ENCODE results near the gene TNFRSF14.

DNA sequence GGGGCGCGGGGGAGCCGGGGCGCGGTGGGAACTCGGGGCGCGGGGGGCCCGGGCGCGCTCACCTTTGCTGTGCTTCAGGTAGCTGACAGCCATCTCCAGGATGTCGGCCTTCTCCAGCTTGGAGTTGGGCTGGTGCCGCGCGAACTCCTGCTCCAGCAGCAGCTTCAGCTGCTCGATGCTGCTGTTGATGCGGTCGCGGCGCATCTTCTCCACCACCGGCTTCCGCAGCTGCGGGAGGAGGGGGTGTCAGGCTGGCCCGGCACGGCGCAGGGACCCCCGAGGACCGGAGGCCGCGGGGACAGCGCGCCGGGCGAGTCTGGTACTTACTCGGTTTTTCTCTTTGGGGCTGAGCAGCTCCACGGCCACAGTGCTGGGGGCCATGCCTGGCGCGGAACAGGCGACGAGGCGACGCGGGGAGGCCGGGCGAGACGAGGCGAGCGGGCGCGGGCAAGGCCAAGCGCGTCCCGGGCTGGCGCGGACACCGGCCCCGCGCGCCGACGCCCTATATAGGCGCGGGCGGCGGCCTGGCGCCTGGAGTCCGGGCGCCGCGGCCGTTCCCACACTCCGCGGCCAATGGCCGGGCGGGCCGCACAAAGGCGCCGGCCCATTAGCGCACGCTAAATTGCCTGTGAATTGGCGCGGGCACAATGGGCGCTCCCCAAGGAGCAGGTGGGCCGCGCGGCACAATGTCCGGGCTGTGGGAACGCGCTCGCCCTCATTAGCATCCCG lies 26.2 kb upstream of the TNFRSF14 start, which contains the start of gene HES5:
- no peak for TF ChIP-seq SP2 (IDR thresholded peaks at IDR 0.05; ENCODE audit: extremely low read depth, low read depth, low read length, poor library complexity, severe bottlenecking)
- TF ChIP-seq, protein P1, sequence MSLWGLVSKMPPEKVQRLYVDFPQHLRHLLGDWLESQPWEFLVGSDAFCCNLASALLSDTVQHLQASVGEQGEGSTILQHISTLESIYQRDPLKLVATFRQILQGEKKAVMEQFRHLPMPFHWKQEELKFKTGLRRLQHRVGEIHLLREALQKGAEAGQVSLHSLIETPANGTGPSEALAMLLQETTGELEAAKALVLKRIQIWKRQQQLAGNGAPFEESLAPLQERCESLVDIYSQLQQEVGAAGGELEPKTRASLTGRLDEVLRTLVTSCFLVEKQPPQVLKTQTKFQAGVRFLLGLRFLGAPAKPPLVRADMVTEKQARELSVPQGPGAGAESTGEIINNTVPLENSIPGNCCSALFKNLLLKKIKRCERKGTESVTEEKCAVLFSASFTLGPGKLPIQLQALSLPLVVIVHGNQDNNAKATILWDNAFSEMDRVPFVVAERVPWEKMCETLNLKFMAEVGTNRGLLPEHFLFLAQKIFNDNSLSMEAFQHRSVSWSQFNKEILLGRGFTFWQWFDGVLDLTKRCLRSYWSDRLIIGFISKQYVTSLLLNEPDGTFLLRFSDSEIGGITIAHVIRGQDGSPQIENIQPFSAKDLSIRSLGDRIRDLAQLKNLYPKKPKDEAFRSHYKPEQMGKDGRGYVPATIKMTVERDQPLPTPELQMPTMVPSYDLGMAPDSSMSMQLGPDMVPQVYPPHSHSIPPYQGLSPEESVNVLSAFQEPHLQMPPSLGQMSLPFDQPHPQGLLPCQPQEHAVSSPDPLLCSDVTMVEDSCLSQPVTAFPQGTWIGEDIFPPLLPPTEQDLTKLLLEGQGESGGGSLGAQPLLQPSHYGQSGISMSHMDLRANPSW (CRISPR knock-in tag; IDR thresholded peaks at IDR 0.05) = no peak
- no peak for TF ChIP-seq MYC (IDR thresholded peaks at IDR 0.05; ENCODE audit: low read depth, low read length)
- no peak for TF ChIP-seq MYC (CRISPR knock-in tag; IDR thresholded peaks at IDR 0.05; ENCODE audit: borderline replicate concordance, low read depth)
- TF ChIP-seq IRF2 (CRISPR knock-in tag; IDR thresholded peaks at IDR 0.05) = no peak
- no peak for TF ChIP-seq MYNN (IDR thresholded peaks at IDR 0.05)
- TF ChIP-seq MYNN (CRISPR knock-in tag; IDR thresholded peaks at IDR 0.05) = no peak
- no peak for TF ChIP-seq EP300 (IDR thresholded peaks at IDR 0.05; ENCODE audit: low read length)
- TF ChIP-seq REST (IDR thresholded peaks at IDR 0.05; ENCODE audit: borderline replicate concordance) = no peak
- TF ChIP-seq REST (CRISPR knock-in tag; IDR thresholded peaks at IDR 0.05; ENCODE audit: low read depth) = no peak
- TF ChIP-seq CHD4 (IDR thresholded peaks at IDR 0.05; ENCODE audit: insufficient read depth, insufficient replicate concordance, low read depth, low read length, poor library complexity, severe bottlenecking) = no peak
- no peak for TF ChIP-seq BRD9 (IDR thresholded peaks at IDR 0.05; ENCODE audit: low read depth, partially characterized antibody)
- no peak for TF ChIP-seq GTF2A2 (tag; IDR thresholded peaks at IDR 0.05)
